Neutrophil (primary cell): ENCODE measurements around the gene RSPH6A.
"Not testable (repeated sequence)": the region's sequence is repeated elsewhere in the genome, so short reads cannot be mapped to it uniquely, and the experiment has no call there.

ENCODE experiments used
- H3K27ac ChIP-seq: fragments of 200-600 bp; sonication (generic); 2 replicates; pipeline ENCODE4 v1.5.1; 2016; ENCODE audit warnings: mild to moderate bottlenecking, moderate library complexity
- H3K27me3 ChIP-seq: fragments of 200-600 bp; sonication (generic); 2 replicates; pipeline ENCODE4 v1.6.0; 2016; ENCODE audit warnings: mild to moderate bottlenecking
- H3K36me3 ChIP-seq: fragments of 200-600 bp; sonication (generic); 2 replicates; pipeline ENCODE4 v1.5.1; 2017
- H3K4me1 ChIP-seq, 2 experiments: fragments of 200-600 bp in 1 of 2; sonication (generic) in 1 of 2; 1 replicate in 1 of 2; 2 replicates in 1 of 2; pipeline versions ENCODE4 v1.5.1 to v1.6.1; 2013 to 2016; ENCODE audit warnings: low read depth in 1 of 2, low read length in 1 of 2, mild to moderate bottlenecking in 1 of 2, moderate library complexity in 1 of 2; ENCODE audit not compliant: control insufficient read depth in 1 of 2, insufficient read depth in 1 of 2
- H3K4me3 ChIP-seq, 2 experiments: fragments of 200-600 bp in 1 of 2; sonication (generic) in 1 of 2; 1 replicate in 1 of 2; 2 replicates in 1 of 2; pipeline ENCODE4 v1.5.1; 2013 to 2016; ENCODE audit warnings: low read depth in 1 of 2, low read length in 1 of 2, mild to moderate bottlenecking in 1 of 2, moderate library complexity in 1 of 2
- H3K9me3 ChIP-seq: fragments of 200-600 bp; sonication (generic); 2 replicates; pipeline ENCODE4 v1.5.1; 2016
- CTCF ChIP-seq: fragments of 200-600 bp; sonication (generic); IDR thresholded peaks from 2 replicates; pipeline ENCODE4 v1.5.1; 2016; ENCODE audit warnings: antibody characterized with exemption

RSPH6A gene

DNA sequence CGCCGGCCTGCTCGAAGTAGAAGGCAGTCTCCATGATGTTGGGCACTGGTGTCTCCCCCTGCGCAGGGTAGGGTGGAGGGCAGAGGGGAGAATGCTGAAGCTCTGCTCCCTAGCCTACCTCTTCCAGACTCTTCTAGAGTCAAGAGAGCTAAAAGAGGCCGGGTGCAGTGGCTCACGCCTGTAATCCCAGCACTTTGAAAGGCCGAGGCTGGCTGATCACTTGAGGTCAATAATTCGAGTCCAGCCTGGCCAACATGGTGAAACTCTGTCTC is 10.2 kb downstream of the RSPH6A start:
- no peak for TF ChIP-seq CTCF
- H3K36me3 ChIP-seq = no peaks in the 10 kb centered on the region
- H3K27ac ChIP-seq = no peak overlapping the region
- H3K27me3 ChIP-seq = peaks cover 97% of the 10 kb centered on the region
- no peaks in the 10 kb centered on the region for H3K4me1 ChIP-seq
- H3K4me3 ChIP-seq = no peak overlapping the region
- H3K9me3 ChIP-seq = no peaks in the 10 kb centered on the region

- no peak overlapping the region for H3K27ac ChIP-seq
- H3K9me3 ChIP-seq = no peaks in the 10 kb centered on the region
- H3K36me3 ChIP-seq = no peaks in the 10 kb centered on the region
- no peak for TF ChIP-seq CTCF
- H3K27me3 ChIP-seq = peaks cover 97% of the 10 kb centered on the region
- H3K4me1 ChIP-seq = no peaks in the 10 kb centered on the region
- no peak overlapping the region for H3K4me3 ChIP-seq
These were observed 10.8 kb downstream of the RSPH6A start for GRCh38 chr19:45804140-45804958.

DNA sequence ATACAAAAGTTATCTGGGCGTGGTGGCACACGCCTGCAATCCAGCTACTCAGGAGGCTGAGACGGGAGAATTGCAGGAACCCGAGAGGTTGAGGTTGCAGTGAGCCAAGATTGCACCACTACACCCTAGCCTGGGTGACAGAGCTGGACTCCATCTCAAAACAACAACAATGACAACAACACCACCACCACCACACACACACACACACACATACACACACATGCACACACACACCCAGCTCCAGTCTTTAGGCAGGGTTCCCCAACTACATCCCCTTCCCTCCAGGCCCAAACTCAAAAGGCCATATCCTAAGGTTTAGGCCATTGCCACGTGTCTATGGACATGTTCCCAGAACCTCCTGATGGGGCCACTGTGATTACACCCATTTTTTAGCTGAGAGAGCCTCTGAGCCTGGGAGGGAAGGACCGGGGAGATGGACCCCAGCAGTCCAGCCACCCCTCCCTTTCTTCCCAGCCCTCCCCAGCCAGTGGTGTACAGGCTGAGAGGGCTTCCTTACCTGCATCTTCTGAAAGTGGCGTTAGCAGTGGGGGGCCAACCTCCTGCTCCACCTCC is 13.4 kb downstream of the RSPH6A start:
- no peak for TF ChIP-seq CTCF
- Histone ChIP-seq H3K27ac (no peak overlapping the region), H3K4me3 (no peak overlapping the region), H3K36me3 (no peaks in the 10 kb centered on the region), H3K9me3 (no peaks in the 10 kb centered on the region), H3K4me1 (peaks cover 0 to 3% of the 10 kb centered on the region in 2 experiments), H3K27me3 (peaks cover 99% of the 10 kb centered on the region)

DNA sequence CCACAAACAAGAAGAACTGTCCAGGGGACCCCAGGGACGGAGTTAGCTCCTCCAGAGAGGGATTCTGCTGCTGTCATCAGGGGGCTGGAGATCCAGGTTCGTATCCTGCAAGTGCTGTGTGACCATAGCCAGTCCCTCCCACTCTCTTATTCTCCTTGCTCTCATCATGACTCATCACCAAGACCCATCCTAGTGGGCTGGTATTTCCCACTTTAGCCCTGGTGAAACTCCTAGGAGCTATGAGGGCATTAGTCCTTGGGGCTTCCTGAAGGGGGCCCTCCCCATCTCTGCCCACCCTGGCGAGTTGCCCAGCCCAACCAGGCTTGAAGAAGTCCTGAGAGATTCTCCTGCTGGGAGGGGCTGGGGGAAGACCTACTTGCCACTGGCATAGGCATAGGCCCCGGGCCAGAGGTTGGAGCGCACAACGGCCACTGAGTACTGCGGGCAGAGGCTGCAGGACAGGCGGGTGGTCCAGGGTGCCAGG is 15.0 kb downstream of the RSPH6A start:
- H3K9me3 ChIP-seq = no peaks in the 10 kb centered on the region
- H3K27me3 ChIP-seq = peaks cover 100% of the 10 kb centered on the region
- no peak for TF ChIP-seq CTCF
- no peak overlapping the region for H3K4me3 ChIP-seq
- no peaks in the 10 kb centered on the region for H3K36me3 ChIP-seq
- H3K27ac ChIP-seq = no peak overlapping the region
- peaks cover 0 to 3% of the 10 kb centered on the region in 2 experiments for H3K4me1 ChIP-seq

DNA sequence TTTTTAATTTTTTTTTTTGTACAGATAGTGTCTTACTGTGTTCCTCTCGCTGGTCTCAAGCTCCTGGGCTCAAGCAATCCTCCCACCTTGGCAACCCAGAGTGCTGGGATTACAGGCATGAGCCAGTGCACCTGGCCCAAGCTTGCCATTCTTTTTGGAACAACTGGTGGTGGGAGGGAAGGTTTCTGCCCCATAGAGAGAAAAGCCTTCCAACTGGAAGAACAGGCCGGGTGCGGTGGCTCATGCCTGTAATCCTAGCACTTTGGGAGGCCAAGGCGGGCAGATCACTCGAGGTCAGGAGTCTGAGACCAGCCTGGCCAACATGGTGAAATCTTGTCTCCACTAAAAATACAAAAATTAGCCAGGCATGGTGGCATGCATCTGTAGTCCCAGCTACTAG is 15.6 kb downstream of the RSPH6A start:
- H3K27me3 ChIP-seq = peaks cover 100% of the 10 kb centered on the region
- H3K4me3 ChIP-seq, H3K9me3 ChIP-seq, H3K36me3 ChIP-seq, H3K27ac ChIP-seq, H3K4me1 ChIP-seq: not testable (repeated sequence)

DNA sequence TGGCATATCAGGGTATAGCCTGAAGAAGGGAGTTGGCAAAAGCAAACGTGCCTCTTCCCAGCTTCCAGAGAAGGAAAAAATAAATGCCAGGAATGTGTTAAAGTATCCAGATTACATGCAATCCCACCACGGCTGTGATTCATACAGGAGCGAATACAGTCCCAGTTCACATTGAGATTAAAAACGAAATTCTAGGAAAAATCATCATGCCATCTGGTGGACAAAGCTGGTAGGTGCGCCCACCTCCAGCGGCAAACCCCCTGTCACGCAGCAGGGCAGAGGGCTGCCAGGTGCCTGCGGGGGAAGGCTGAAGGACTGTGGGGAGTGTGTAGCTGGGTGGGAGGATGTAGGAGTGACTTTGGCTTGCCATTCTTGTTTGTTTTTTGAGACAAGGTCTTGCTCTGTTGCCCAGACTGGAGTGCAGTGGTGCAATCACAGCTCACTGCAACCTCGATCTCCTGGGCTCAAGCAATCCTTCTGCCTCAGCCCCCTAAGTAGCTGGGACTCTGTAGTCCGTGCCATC is 16.1 kb downstream of the RSPH6A start:
- peaks cover 0 to 3% of the 10 kb centered on the region in 2 experiments for H3K4me1 ChIP-seq
- H3K9me3 ChIP-seq = no peaks in the 10 kb centered on the region
- no peaks in the 10 kb centered on the region for H3K36me3 ChIP-seq
- TF ChIP-seq CTCF = peak; percentile 91
- no peak overlapping the region for H3K4me3 ChIP-seq
- no peak overlapping the region for H3K27ac ChIP-seq
- H3K27me3 ChIP-seq = peaks cover 100% of the 10 kb centered on the region
